Liver (tissue), 9 donors: ENCODE measurements around the gene NR1I3. TPM values are rescaled to one million over a fixed set of nuclear protein-coding genes. Genes with fewer than 3 reads are reported as not detected.
A peak's percentile ranks its signal among the peaks of the same experiment; 100 is the strongest.

ENCODE experiments used
- DNase-seq: peaks from one replicate; pipeline ENCODE4 v3.0.0-alpha.2; 2017; ENCODE audit warnings: low spot score
- H3K27ac ChIP-seq, 2 donors: one replicate each; pipeline ENCODE4 v1.7.0; 2013; ENCODE audit warnings: inconsistent platforms in 2 of 2, low read length in 2 of 2, control low read depth in 1 of 2, low read depth in 1 of 2, mild to moderate bottlenecking in 1 of 2
- H3K27me3 ChIP-seq, 4 donors: one replicate each; pipeline versions ENCODE4 v1.6.1 to v1.7.0; 2013; ENCODE audit warnings: low read length in 3 of 4, inconsistent platforms in 1 of 4, mild to moderate bottlenecking in 1 of 4, moderate library complexity in 1 of 4; ENCODE audit not compliant: control insufficient read depth in 4 of 4, insufficient read depth in 4 of 4
- H3K36me3 ChIP-seq, 4 donors: one replicate each; pipeline versions ENCODE4 v1.6.1 to v1.7.0; 2013; ENCODE audit warnings: low read length in 3 of 4, mild to moderate bottlenecking in 3 of 4, low read depth in 1 of 4, moderate library complexity in 1 of 4; ENCODE audit not compliant: control insufficient read depth in 4 of 4, insufficient read depth in 3 of 4
- H3K4me1 ChIP-seq, 4 donors: one replicate each; pipeline versions ENCODE4 v1.6.1 to v1.7.0; 2013; ENCODE audit warnings: low read length in 3 of 4, mild to moderate bottlenecking in 3 of 4, moderate library complexity in 1 of 4; ENCODE audit not compliant: control insufficient read depth in 4 of 4, insufficient read depth in 4 of 4
- H3K4me3 ChIP-seq, 3 donors: one replicate each; pipeline versions ENCODE4 v1.6.1 to v1.7.0; 2013; ENCODE audit warnings: low read length in 3 of 3, control low read depth in 1 of 3, low read depth in 1 of 3, mild to moderate bottlenecking in 1 of 3
- H3K9ac ChIP-seq, 2 donors: one replicate each; pipeline ENCODE4 v1.7.0; 2013; ENCODE audit warnings: low read length in 2 of 2, mild to moderate bottlenecking in 2 of 2, moderate library complexity in 2 of 2, control low read depth in 1 of 2, low read depth in 1 of 2
- H3K9me3 ChIP-seq, 4 donors: one replicate each; pipeline versions ENCODE4 v1.6.1 to v1.7.0; 2013; ENCODE audit warnings: low read length in 3 of 4; ENCODE audit not compliant: control insufficient read depth in 4 of 4
- ATF3 ChIP-seq: IDR thresholded peaks from 2 replicates; pipeline ENCODE4 v1.6.1; 2016; ENCODE audit warnings: antibody characterized with exemption
- EGR1 ChIP-seq, 2 donors: IDR thresholded peaks; 2 replicates each; pipeline ENCODE4 v1.6.1; 2016 to 2018; ENCODE audit warnings: antibody characterized with exemption in 2 of 2, low read depth in 2 of 2
- FOXA1 ChIP-seq: IDR thresholded peaks from 2 replicates; pipeline ENCODE4 v1.6.1; 2016; ENCODE audit warnings: antibody characterized with exemption
- FOXA2 ChIP-seq: IDR thresholded peaks from 2 replicates; pipeline ENCODE4 v1.6.1; 2016; ENCODE audit warnings: antibody characterized with exemption
- GABPA ChIP-seq, 2 donors: IDR thresholded peaks in 1 of 2; conservative IDR thresholded peaks in 1 of 2; 2 replicates each; pipeline ENCODE4 v1.6.1; 2016; ENCODE audit warnings: antibody characterized with exemption in 2 of 2, mild to moderate bottlenecking in 1 of 2, moderate library complexity in 1 of 2
- HNF4A ChIP-seq, 2 donors: conservative IDR thresholded peaks; 2 replicates each; pipeline ENCODE4 v1.6.1; 2016; ENCODE audit warnings: antibody characterized with exemption in 2 of 2, mild to moderate bottlenecking in 2 of 2
- NR2F2 ChIP-seq: IDR thresholded peaks from 2 replicates; pipeline ENCODE4 v1.6.1; 2016; ENCODE audit warnings: antibody characterized with exemption
- RAD21 ChIP-seq, 2 donors: IDR thresholded peaks; 2 replicates each; pipeline ENCODE4 v1.6.1; 2016; ENCODE audit warnings: antibody characterized with exemption in 2 of 2, mild to moderate bottlenecking in 2 of 2
- RXRA ChIP-seq, 2 donors: IDR thresholded peaks; 2 replicates each; pipeline ENCODE4 v1.6.1; 2017 to 2018; ENCODE audit warnings: antibody characterized with exemption in 2 of 2, mild to moderate bottlenecking in 1 of 2
- SP1 ChIP-seq: IDR thresholded peaks from 2 replicates; pipeline ENCODE4 v1.6.1; 2018; ENCODE audit warnings: antibody characterized with exemption, mild to moderate bottlenecking
- TAF1 ChIP-seq: conservative IDR thresholded peaks from 2 replicates; pipeline ENCODE4 v1.6.1; 2016; ENCODE audit warnings: antibody characterized with exemption, mild to moderate bottlenecking
- WGBS: extraction: QIAGEN DNeasy Blood & Tissue Kit; methylation state at CpG from one replicate; pipeline ENCODE4 v1.1.7; 2013; 5-methylcytosine and 5-hydroxymethylcytosine counted together
- polyA plus RNA-seq, 2 donors: library from polyadenylated mRNA; stranded (reverse) in 1 of 2; unstranded in 1 of 2; fragments of 200-250 nt in 1 of 2; fragments of >200 nt in 1 of 2; fragmentation: Nextera tagmentation in 1 of 2; extraction: Ambion mirVana in 1 of 2; gene quantifications; one replicate each; pipeline versions ENCODE4 v1.2.1 to v1.2.3, GENCODE V29; 2013 to 2015
- total RNA-seq, 2 donors: library from RNA; depleted of rRNA; stranded (reverse); fragments of >200 nt; gene quantifications; one replicate each; pipeline ENCODE4 v1.2.3, GENCODE V29; 2014
- TF ChIP-seq, protein P1 (sequence below): fragments of 150-350 bp; IDR thresholded peaks from 2 replicates; pipeline ENCODE4 v1.5.1; 2017; ENCODE audit warnings: improper control_type of control experiment, low read depth, low read length; ENCODE audit not compliant: missing input control
- donor health status: healthy.
- donor health status: healthy.
- donor health status: healthy.
- donor health status: healthy.
- donor health status: healthy.

Gene NR1I3
- total and polyA plus RNA-seq, 4 donors: 10.4 to 128 (median 47.7) TPM

DNA sequence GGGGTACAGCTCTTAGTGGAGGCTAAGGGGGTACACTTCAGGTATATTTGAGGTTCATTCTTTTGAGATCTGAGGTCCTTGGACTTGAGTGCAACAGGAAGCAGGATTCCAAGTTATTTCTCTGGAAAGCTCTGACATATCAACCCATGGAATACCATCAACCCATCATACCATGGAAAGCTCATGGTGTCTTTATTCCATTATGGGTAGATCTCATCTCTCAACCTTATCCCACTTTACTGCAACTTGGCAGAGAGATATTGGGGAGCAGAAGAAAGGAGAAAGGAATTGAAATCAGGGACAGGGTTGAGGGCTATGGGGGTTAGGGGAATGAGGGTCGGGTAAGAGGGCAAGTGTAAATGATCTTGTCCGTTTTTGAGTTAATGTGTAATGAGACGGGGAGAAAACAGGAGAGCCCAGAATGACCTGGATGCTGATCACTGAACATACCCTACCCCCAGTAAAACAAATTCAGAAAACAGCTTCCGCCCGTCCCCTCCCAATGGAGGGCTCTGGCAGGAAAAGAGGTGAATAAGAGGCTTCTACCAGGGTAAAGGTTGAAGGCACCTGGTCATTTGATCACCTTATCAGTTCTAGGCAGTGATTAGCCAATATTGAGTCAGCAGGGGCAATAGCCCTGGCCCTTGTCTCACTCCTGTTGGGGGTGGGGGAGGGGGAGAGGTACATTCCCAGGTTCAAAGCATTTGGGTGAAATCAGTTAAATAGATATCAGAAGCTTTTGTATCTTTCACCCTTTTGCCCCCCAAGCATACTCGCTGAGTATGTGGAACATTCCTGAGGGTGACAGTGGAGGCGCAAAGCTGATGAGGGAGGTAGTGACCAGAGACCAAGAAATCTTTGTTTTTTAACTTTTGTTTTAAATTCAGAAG lies 14.0 kb downstream of the NR1I3 start (continued):
- TF ChIP-seq TAF1 (no peak), HNF4A (conservative IDR thresholded peaks at IDR 0.05) (peak; percentile 80 to 92), RXRA (IDR thresholded peaks at IDR 0.05) (peak; percentile 97 to 99), EGR1 (IDR thresholded peaks at IDR 0.05; ENCODE audit: low read depth in 2 of 2) (peak in 1 of 2 donors; percentile 57), ATF3 (peak; percentile 97), NR2F2 (peak; percentile 60), FOXA2 (peak; percentile 69)
- TF ChIP-seq, protein P1, sequence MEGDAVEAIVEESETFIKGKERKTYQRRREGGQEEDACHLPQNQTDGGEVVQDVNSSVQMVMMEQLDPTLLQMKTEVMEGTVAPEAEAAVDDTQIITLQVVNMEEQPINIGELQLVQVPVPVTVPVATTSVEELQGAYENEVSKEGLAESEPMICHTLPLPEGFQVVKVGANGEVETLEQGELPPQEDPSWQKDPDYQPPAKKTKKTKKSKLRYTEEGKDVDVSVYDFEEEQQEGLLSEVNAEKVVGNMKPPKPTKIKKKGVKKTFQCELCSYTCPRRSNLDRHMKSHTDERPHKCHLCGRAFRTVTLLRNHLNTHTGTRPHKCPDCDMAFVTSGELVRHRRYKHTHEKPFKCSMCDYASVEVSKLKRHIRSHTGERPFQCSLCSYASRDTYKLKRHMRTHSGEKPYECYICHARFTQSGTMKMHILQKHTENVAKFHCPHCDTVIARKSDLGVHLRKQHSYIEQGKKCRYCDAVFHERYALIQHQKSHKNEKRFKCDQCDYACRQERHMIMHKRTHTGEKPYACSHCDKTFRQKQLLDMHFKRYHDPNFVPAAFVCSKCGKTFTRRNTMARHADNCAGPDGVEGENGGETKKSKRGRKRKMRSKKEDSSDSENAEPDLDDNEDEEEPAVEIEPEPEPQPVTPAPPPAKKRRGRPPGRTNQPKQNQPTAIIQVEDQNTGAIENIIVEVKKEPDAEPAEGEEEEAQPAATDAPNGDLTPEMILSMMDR: no peak

DNA sequence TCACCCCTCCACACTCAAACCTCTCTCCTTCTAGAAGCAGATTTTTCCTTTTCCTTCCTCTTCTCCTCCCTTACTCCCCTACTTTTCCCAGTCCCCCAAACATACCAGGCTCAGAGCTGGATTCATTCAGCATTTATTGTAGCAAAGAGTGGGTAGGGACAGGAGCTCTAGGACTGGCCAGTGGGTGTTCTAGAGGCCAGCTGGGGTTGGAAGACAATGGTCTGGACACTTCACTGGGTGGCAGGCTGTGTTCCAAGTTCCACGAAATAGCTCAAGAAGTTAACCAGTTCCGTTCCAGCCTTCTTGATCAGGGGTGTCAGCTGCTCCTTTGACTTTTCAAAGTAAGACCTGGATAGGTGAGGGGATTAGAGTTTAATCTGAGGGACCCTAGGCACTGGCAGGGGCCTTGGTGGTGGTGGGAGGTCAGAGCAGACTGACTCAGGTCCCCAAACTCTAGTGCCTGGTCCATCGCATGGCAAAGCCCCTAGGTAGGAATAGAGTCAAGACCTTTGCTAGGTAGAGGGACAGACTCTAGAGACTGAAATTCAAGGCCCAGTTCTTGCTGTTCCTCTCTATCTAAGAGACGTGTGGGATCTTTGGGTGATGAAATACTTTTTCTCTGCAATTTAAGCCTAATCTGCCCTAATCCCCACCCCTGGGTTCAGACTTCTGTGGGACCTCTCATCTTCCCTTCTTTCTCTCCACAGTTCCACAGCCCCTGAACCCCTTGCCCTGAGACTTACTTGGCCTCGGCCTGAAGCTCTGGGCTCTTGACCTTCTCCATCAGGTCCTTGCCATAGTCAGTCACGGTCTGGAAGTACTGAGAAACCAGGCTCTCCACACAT lies 15.6 kb downstream of the NR1I3 start:
- H3K27ac ChIP-seq: peak overlapping the region; percentile 93 to 100
- H3K27me3 ChIP-seq: no peaks in the 10 kb centered on the region
- peak overlapping the region; percentile 71 to 96 for H3K9ac ChIP-seq
- H3K9me3 ChIP-seq: no peaks in the 10 kb centered on the region
- peaks cover 0 to 6% (median 0%) of the 10 kb centered on the region in 4 donors for H3K36me3 ChIP-seq
- H3K4me3 ChIP-seq: peak overlapping the region; percentile 68 to 96 (median 84)
- 34% methylated on average over 6 of the region's 6 CpGs for WGBS
- no peak for DNase-seq
- H3K4me1 ChIP-seq: peaks cover 3 to 54% (median 33%) of the 10 kb centered on the region in 4 donors
- TF ChIP-seq ATF3 (no peak), NR2F2 (no peak), RAD21 (IDR thresholded peaks at IDR 0.05) (no peak)

DNA sequence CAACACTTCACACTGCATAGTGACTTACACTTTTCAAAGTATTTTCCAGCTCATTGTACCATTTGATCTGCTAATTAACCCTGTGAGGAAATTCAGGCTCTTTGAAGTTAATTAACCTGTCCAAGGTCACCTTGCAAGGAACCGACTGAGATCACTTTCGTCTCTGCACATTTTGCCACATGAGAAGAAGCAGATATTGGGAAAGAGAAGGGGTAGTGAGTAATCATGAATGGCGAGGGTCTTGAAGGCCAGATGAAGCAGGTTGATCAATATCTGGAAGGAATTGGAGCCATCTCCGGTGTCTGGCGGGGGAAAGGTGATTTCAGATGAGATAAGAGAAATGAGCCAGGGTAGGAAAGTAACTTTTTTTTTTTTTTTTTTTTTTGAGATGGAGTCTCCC lies 18.0 kb downstream of the NR1I3 start:
- DNase-seq: no peak
- no peaks in the 10 kb centered on the region for H3K27me3 ChIP-seq
- peak overlapping the region; percentile 86 to 100 for H3K27ac ChIP-seq
- H3K4me1 ChIP-seq: peaks cover 9 to 45% (median 25%) of the 10 kb centered on the region in 4 donors
- 38% methylated on average over 5 of the region's 5 CpGs for WGBS
- H3K36me3 ChIP-seq: peaks cover 0 to 6% (median 0%) of the 10 kb centered on the region in 4 donors
- H3K4me3 ChIP-seq: no peak overlapping the region
- no peak overlapping the region for H3K9ac ChIP-seq
- no peaks in the 10 kb centered on the region for H3K9me3 ChIP-seq
- no peak for TF ChIP-seq FOXA1
- no peak for TF ChIP-seq GABPA (IDR thresholded peaks at IDR 0.05 in 1 of 2, conservative IDR thresholded peaks at IDR 0.05 in 1 of 2)
- no peak for TF ChIP-seq SP1
